OCI-LY7 (cell line): Measurements from ENCODE around the gene LEFTY2. TPM values are rescaled to one million over a fixed set of nuclear protein-coding genes. Genes with fewer than 3 reads are reported as not detected.

ENCODE experiments used
- BruUV-seq: library from RNA; stranded (reverse); fragments of 400-500 nt; replicated peaks from 2 replicates; lab custom pipeline; 2021; lab: Mats Ljungman, UMichigan
- CTCF ChIA-PET: fragments of 300-600 bp; sonication (Branson Sonifier 250); formaldehyde crosslinking; loops from one replicate; lab custom pipeline; 2022; ENCODE audit warnings: antibody characterized with exemption; ENCODE audit not compliant: unreplicated experiment; lab: Charles Lee
- POLR2A ChIA-PET: fragments of 300-600 bp; sonication (Branson Sonifier 250); formaldehyde crosslinking; loops from one replicate; lab custom pipeline; 2022; ENCODE audit warnings: antibody characterized with exemption; lab: Charles Lee
- DNase-seq: peaks from one replicate; pipeline ENCODE4 v3.0.0-alpha.2; 2015; ENCODE audit warnings: low spot score
- H2AFZ ChIP-seq: fragments of 200-600 bp; sonication (generic), shearing (Covaris generic); 2 replicates; pipeline ENCODE4 v1.6.1; 2014; ENCODE audit warnings: mild to moderate bottlenecking, antibody characterized with exemption, low read length, moderate library complexity
- H3K27ac ChIP-seq: fragments of 200-600 bp; sonication (generic); 2 replicates; pipeline ENCODE4 v1.5.1; 2014; ENCODE audit warnings: mixed run types, low read depth, mild to moderate bottlenecking, moderate library complexity, low read length, inconsistent platforms; ENCODE audit not compliant: poor library complexity, severe bottlenecking
- H3K36me3 ChIP-seq: fragments of 200-600 bp; sonication (generic); 2 replicates; pipeline ENCODE4 v1.6.1; 2014; ENCODE audit warnings: mild to moderate bottlenecking, antibody characterized with exemption, low read length, moderate library complexity, mixed read lengths; ENCODE audit not compliant: insufficient read depth
- H3K4me1 ChIP-seq: fragments of 200-600 bp; sonication (generic); 2 replicates; pipeline ENCODE4 v1.5.1; 2014; ENCODE audit warnings: mild to moderate bottlenecking, low read length; ENCODE audit not compliant: insufficient read depth, poor library complexity, severe bottlenecking
- H3K4me2 ChIP-seq: fragments of 200-600 bp; sonication (generic); 2 replicates; pipeline ENCODE4 v1.6.1; 2014; ENCODE audit warnings: mild to moderate bottlenecking, low read length
- H3K4me3 ChIP-seq: fragments of 200-600 bp; sonication (generic); 2 replicates; pipeline ENCODE4 v1.5.1; 2014; ENCODE audit warnings: mild to moderate bottlenecking, low read depth, low read length; ENCODE audit not compliant: poor library complexity, severe bottlenecking
- H3K79me2 ChIP-seq: fragments of 200-600 bp; sonication (generic); 2 replicates; pipeline ENCODE4 v1.6.1; 2016; ENCODE audit warnings: low read depth, mild to moderate bottlenecking, low read length, moderate library complexity, mixed read lengths; ENCODE audit not compliant: insufficient read depth
- H3K9me2 ChIP-seq: fragments of 200-600 bp; sonication (generic); 2 replicates; pipeline ENCODE4 v1.6.1; 2016; ENCODE audit warnings: mild to moderate bottlenecking, low read length, mixed read lengths; ENCODE audit not compliant: insufficient read depth
- H3K9me3 ChIP-seq: fragments of 200-600 bp; sonication (generic); 2 replicates; pipeline ENCODE4 v1.6.1; 2014; ENCODE audit warnings: mild to moderate bottlenecking, mixed run types, low read length, mixed read lengths
- H4K20me1 ChIP-seq: fragments of 200-600 bp; sonication (generic); 2 replicates; pipeline ENCODE4 v1.6.1; 2014; ENCODE audit warnings: mild to moderate bottlenecking, antibody characterized with exemption, low read length, moderate library complexity, mixed read lengths; ENCODE audit not compliant: insufficient read depth
- CTCF ChIP-seq: fragments of 200-600 bp; sonication (generic); conservative IDR thresholded peaks from 2 replicates; pipeline ENCODE4 v1.5.1; 2014; ENCODE audit warnings: mild to moderate bottlenecking, antibody characterized with exemption, low read length, moderate library complexity, mixed read lengths
- EZH2phosphoT487 ChIP-seq: fragments of 200-600 bp; sonication (generic); IDR thresholded peaks from 2 replicates; pipeline ENCODE4 v1.6.1; 2018; ENCODE audit warnings: low read depth, borderline replicate concordance, mild to moderate bottlenecking, mixed run types, antibody characterized with exemption, low read length, moderate library complexity, mixed read lengths
- intact Hi-C: fragments of 100-400 bp; cut with micrococcal nuclease; formaldehyde crosslinking; loops from one replicate; pipeline ENCODE4 v1.10.0; 2022; ENCODE audit not compliant: unreplicated experiment
- total RNA-seq, 2 experiments: library from RNA; depleted of rRNA in 1 of 2; stranded (reverse); fragments of >200 nt in 1 of 2; shearing (Covaris generic) in 1 of 2; gene quantifications; 2 replicates each; pipeline ENCODE4 v1.2.3, GENCODE V29; 2014 to 2022

The LEFTY2 gene
- total RNA-seq, 2 experiments from 2014 or later: 3.8 to 7.3 TPM

- Histone ChIP-seq H3K4me1 (peaks cover 32% of the 10 kb centered on the region), H3K27ac (peak overlapping the region; percentile 59), H3K36me3 (no peaks in the 10 kb centered on the region), H3K9me2 (no peaks in the 10 kb centered on the region), H3K79me2 (no peaks in the 10 kb centered on the region), H3K4me3 (peak overlapping the region; percentile 53), H4K20me1 (no peaks in the 10 kb centered on the region), H2AFZ (peak overlapping the region; percentile 87; the same call in 1 of the 2 replicates), H3K9me3 (no peaks in the 10 kb centered on the region), H3K4me2 (peak overlapping the region; percentile 77)
- no peak for DNase-seq
- TF ChIP-seq CTCF: no peak
- no peak for TF ChIP-seq EZH2phosphoT487
- BruUV-seq: TSS peak; percentile 89
- POLR2A ChIA-PET: interaction anchor here (1.2 to 5.0 kb wide), 6 partner anchors 13 to 117 kb away, joined by 3 to 35 read pairs (median 6); partner anchors contain the start of genes PYCR2 and TMEM63A
- CTCF ChIA-PET: interaction anchor here (1.1 to 1.3 kb wide), 2 partner anchors 25 to 40 kb away, joined by 3 read pairs; no protein-coding TSS in a partner anchor
- intact Hi-C loops: no loop called here
Observed at GRCh38 chr1:225896494-225896893, 44.5 kb downstream of the LEFTY2 start.

GRCh38 chr1:225892307-225892706 lies 48.7 kb downstream of the LEFTY2 start:
- TF ChIP-seq CTCF (no peak), EZH2phosphoT487 (no peak)
- Histone ChIP-seq H3K4me3 (no peak overlapping the region), H2AFZ (no peak overlapping the region), H3K9me2 (no peaks in the 10 kb centered on the region), H3K36me3 (no peaks in the 10 kb centered on the region), H3K79me2 (no peaks in the 10 kb centered on the region), H4K20me1 (no peaks in the 10 kb centered on the region), H3K4me1 (peaks cover 14% of the 10 kb centered on the region), H3K9me3 (no peaks in the 10 kb centered on the region), H3K4me2 (no peak overlapping the region), H3K27ac (no peak overlapping the region)
- BruUV-seq: no TSS peak
- intact Hi-C loops: no loop called here
- ChIA-PET CTCF (no interaction called here), POLR2A (no interaction called here)
- no peak for DNase-seq

DNA sequence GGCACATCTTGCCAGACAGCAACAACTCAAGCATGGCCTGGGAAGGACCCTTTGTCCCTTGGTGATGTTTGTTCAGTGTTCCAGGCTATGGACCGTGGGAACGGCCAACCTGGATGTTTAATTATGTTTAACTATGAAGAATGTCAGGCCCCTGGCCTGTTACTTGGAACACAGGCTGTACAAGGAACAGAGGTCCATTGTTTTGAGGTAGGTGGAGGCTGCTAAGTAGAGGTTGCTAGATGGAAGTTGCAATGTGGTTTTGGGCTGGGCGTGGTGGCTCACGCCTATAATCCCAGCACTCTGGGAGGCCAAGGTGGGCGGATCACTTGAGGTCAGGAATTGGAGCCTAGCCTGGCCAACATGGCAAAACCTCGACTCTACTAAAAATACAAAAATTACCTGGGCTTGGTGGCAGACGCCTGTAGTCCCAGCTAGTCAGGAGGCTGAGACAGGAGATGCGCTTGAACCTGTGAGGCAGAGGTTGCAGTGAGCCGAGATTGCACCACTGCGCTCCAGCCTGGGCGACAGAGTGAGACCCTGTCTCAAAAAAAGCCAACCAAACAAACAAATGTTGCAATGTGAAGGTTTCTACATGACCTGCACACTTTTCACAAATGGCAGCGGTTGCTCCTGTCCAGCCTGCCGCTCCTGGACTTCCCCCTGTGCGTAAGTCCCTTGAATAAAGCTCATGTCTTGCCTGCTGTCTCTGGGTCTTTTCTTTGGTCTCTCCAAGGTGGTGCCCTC lies 49.6 kb downstream of the LEFTY2 start:
- Histone ChIP-seq H3K79me2 (no peaks in the 10 kb centered on the region), H3K9me2 (no peaks in the 10 kb centered on the region), H3K36me3 (no peaks in the 10 kb centered on the region), H3K9me3 (no peaks in the 10 kb centered on the region), H3K4me1 (peaks cover 5% of the 10 kb centered on the region), H3K4me3 (no peak overlapping the region), H2AFZ (no peak overlapping the region), H3K27ac (no peak overlapping the region), H3K4me2 (no peak overlapping the region), H4K20me1 (no peaks in the 10 kb centered on the region)
- intact Hi-C loops: no loop called here
- ChIA-PET POLR2A (interaction anchor here (1.1 kb wide), 1 partner anchor 9 kb away, joined by 4 read pairs; the partner anchor contains the start of gene TMEM63A), CTCF (no interaction called here)
- no TSS peak for BruUV-seq
- no peak for DNase-seq
- TF ChIP-seq EZH2phosphoT487 (no peak), CTCF (no peak)
